ENCODE results near the gene SLAMF1.

DNA sequence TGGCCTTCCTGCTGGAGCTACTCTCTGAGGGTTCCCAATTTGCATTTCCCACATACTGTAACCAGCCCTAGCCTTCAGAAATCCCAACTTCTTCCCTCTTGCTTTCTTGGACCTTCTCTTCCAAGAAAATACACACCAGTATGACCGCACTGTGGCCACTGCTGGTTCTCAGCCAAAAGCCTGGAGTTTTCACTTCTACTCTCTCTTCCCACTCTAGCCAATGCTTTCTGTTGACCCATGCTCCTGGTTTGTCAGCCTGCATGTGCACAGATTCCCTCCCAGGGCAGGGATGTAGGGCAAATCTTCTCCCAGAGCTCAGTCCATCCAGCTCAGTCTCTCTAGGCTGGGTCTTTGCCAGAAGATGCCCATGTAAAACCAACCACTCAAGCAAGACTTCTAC, 664 bp downstream of the SLAMF1 start:
- TF ChIP-seq CTCF (IDR thresholded peaks at IDR 0.05; ENCODE audit: low read length) (no peak), EZH2 (optimal IDR thresholded peaks at IDR 0.05; ENCODE audit: low read depth, low read length) (no peak), EZH2phosphoT487 (IDR thresholded peaks at IDR 0.05; ENCODE audit: low read length) (no peak)

Data from MM.1S (cell line).